HuH-7.5 (cell line): ENCODE measurements around the gene OS9.

ENCODE experiments used
- DNase-seq: peaks from one replicate; pipeline ENCODE4 v3.0.0; 2011; ENCODE audit warnings: low spot score

OS9 gene

GRCh38 chr12:57737467-57738460, 43.8 kb downstream of the OS9 start:
- no peak for DNase-seq

GRCh38 chr12:57738661-57739237, 44.8 kb downstream of the OS9 start, which contains the start of gene AGAP2:
Gene AGAP2, minus strand, starts transcription at chr12:57738742. Its CDS starts 496 bp downstream, at chr12:57738246.
- no peak for DNase-seq

- DNase-seq, result no peak
These were observed 45.5 kb downstream of the OS9 start for GRCh38 chr12:57739387-57739786.

GRCh38 chr12:57739914-57740538, 46.1 kb downstream of the OS9 start:
- DNase-seq, result no peak

GRCh38 chr12:57740656-57741412, 46.9 kb downstream of the OS9 start:
- DNase-seq, result no peak

GRCh38 chr12:57741413-57741789, 47.5 kb downstream of the OS9 start:
- DNase-seq, result no peak

GRCh38 chr12:57741844-57742738, 48.2 kb downstream of the OS9 start:
- no peak for DNase-seq

- DNase-seq, result no peak
These were observed 49.8 kb downstream of the OS9 start for GRCh38 chr12:57743769-57744168.

- no peak for DNase-seq
These were observed 50.4 kb downstream of the OS9 start for GRCh38 chr12:57744194-57744776.

GRCh38 chr12:57744777-57745484, 51.0 kb downstream of the OS9 start, which contains the start of gene TSPAN31:
Gene TSPAN31, plus strand, starts transcription at chr12:57745039. Its CDS starts 116 bp downstream, at chr12:57745155.
- DNase-seq, result peak; percentile 93

GRCh38 chr12:57745485-57745881, 51.6 kb downstream of the OS9 start:
- no peak for DNase-seq

- no peak for DNase-seq
These were observed 52.1 kb downstream of the OS9 start for GRCh38 chr12:57746025-57746424.

- no peak for DNase-seq
These were observed 55.1 kb downstream of the OS9 start for GRCh38 chr12:57749061-57749460.

- DNase-seq, result no peak
These were observed 56.9 kb downstream of the OS9 start for GRCh38 chr12:57750561-57751431.

GRCh38 chr12:57751432-57751787, 57.5 kb downstream of the OS9 start:
- DNase-seq, result no peak

- DNase-seq, result peak; percentile 99
These were observed 58.1 kb downstream of the OS9 start, which contains the start of gene CDK4 for GRCh38 chr12:57751788-57752667. Gene CDK4, minus strand, starts transcription at chr12:57752310. Its CDS starts 593 bp downstream, at chr12:57751717.

- no peak for DNase-seq
These were observed 58.7 kb downstream of the OS9 start for GRCh38 chr12:57752668-57753000.

GRCh38 chr12:57753756-57754337, 59.9 kb downstream of the OS9 start:
- DNase-seq, result no peak
